Stimulated activated CD4-positive, alpha-beta T cell treated with anti-CD3 and anti-CD28 coated beads, Interleukin-4, amount 100 ng/mL, for 4 hours (primary cell): ENCODE measurements around the gene MAP7D3.
"Not testable (repeated sequence)": the region's sequence is repeated elsewhere in the genome, so short reads cannot be mapped to it uniquely, and the experiment has no call there.

Experiments
- DNase-seq, 2 experiments: peaks; one replicate each; pipeline ENCODE4 v3.0.0-alpha.2; 2020

The MAP7D3 gene, protein sequence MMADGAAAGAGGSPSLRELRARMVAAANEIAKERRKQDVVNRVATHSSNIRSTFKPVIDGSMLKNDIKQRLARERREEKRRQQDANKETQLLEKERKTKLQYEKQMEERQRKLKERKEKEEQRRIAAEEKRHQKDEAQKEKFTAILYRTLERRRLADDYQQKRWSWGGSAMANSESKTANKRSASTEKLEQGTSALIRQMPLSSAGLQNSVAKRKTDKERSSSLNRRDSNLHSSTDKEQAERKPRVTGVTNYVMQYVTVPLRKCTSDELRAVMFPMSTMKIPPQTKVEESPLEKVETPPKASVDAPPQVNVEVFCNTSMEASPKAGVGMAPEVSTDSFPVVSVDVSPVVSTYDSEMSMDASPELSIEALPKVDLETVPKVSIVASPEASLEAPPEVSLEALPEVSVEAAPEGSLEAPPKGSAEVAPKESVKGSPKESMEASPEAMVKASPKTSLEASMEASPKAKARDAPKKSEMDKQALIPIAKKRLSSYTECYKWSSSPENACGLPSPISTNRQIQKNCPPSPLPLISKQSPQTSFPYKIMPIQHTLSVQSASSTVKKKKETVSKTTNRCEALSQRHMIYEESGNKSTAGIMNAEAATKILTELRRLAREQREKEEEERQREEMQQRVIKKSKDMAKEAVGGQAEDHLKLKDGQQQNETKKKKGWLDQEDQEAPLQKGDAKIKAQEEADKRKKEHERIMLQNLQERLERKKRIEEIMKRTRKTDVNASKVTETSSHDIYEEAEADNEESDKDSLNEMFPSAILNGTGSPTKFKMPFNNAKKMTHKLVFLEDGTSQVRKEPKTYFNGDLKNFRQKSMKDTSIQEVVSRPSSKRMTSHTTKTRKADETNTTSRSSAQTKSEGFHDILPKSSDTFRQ

DNA sequence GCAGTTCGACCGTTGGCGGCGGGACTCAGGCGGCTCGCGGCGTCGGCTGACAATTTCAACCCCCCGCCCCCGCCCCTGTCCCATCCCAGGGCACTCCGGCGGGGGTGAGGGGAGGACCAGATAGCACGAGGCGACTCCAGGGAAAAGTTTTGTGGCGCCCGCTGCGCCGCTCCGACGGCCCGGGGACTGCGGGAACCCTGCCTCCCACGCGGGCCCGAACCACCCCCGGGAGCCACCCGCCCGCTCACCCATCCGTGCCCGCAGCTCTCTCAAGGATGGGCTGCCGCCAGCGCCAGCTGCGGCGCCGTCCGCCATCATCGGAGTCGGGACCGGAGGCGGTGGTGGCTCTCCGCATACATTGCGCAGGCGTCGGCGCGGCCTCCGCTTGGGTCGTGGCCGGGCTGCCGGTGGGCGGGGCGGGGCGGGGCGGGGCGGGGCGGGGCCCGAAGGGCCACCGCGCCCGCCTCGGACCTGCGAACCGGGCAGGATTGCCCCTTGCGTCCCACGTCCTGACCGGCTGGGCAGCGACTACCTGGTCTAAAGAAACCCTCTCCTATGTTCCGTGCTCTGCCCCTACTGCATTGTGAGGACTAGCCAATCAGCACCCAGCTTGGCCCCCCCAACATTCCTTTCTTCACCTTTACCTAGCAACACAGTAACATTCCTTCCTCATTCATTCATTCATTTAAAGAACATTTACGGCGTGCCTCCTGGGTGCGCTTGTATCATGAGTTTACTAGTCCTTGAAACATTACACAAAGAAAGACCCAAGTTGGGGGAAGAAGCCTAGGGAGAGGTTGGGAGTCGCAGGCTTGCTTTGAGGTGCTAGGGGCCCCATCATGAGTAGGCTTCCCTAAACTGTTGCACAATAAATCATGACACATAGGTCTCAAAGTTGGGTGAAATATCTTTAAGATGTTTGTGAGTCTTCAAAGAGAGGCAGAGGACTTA, at the start of gene MAP7D3:
Gene MAP7D3, minus strand, starts transcription at position 360 of the 951 bp plus-strand sequence. Its CDS starts 42 bp downstream, at position 318.
- peak; percentile 62 to 68 for DNase-seq

DNA sequence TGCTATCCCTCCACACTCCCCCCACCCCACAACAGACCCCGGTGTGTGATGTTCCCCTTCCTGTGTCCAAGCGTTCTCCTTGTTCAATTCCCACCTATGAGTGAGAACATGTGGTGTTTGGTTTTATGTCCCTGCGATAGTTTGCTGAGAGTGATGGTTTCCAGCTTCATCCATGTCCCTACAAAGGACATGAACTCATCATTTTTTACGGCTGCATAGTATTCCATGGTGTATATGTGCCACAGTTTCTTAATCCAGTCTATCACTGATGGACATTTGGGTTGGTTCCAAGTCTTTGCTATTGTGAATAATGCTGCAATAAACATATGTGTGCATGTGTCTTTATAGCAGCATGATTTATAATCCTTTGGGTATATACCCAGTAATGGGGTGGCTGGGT, 49.5 kb upstream of the MAP7D3 start, which contains the start of gene ADGRG4:
Gene ADGRG4, plus strand, starts transcription at position 243 of the 400 bp plus-strand sequence. CDS start 7,815 bp downstream, outside the sequence.
- DNase-seq: not testable (repeated sequence)

DNA sequence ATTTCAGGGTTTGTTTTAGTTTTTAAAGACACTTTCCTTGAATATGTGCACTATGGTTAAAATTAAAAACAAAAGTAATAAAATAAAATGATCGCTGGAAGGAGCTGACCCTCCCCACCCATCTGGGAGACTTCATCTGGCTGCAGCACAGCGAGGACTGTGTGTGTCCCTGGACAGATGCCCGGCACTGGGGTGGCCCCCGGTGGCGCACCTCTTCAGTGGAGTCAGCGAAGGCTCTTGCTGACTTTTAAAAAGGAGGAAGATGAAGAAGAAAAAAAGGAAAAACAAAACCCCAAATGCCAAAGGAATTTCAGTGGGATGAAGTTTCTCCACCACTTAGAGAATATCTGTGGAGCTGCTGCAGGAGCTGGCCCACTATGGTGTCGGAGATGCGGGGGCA, 44.2 kb upstream of the MAP7D3 start:
- DNase-seq: no peak

DNA sequence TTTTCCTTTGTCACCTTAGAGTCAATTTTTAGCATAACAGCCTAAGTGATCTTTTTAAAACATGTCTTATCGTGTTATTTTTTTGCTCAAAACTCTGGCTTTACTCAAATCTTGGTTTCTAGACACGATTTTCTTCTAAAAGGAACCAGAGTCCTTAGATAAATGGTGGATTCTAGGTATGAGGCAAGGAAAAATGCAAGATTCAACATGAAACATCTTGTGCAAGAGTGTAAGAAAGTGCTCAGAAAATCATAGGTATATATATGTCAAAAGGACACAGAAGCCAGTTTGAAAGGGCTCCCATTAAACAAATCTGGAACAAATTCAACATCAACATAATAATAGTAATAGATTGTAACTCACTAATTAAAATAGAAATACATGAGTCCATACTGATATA, 41.5 kb upstream of the MAP7D3 start:
- DNase-seq: no peak

DNA sequence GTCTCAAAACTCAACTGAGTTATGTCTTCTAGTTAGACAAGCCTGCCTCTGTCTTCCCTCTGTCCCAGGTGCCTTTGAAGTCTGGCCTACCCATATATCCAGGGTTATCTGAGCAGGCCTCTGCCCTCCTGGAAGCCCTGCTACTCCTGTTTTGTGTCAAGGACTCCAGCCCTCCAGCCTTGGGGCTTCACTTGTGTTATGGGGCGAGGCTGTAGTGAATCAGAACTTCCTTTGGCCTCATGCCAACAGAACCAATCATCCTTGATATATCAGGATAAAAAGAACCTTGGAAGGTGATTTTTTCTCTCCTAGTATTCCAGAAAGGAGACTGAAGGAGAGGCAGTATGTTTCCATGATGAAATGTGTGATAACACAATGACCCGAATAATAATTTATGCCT, 40.6 kb upstream of the MAP7D3 start:
- no peak for DNase-seq

DNA sequence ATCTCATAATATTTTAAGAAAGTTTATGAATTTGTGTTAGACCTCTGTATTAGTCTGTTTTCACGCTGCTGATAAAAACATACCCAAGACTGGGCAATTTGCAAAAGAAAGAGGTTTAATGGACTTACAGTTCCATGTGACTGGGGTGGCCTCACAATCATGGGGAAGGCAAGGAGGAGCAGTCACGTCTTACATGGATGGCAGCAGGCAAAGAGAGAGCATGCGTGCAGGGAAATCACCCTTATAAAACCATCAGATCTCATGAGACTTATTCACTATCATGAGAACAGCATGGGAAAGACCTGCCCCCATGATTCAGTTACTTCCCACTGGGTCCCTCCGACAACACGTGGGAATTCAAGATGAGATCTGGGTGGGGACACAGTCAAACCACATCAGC, 35.2 kb upstream of the MAP7D3 start:
- not testable (repeated sequence) for DNase-seq

DNA sequence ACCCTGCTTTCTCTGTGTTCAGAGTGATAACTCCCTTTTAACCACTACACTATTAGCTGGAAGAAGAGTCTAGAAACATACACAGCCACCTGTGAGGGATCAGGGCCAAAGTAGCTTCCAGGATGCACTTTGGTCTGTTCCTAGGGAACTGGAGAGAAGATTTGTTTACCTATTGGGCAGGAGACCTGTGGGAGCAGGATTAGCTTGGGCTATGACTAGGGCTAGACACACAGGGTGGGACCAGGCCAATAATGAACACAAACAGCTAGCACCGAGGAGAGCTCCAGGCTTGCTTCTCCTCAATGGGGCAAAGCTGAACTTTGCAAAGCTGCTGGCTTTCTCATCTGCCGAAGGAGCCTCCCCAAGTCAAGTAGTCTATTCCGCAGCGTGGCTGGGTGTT, 24.4 kb upstream of the MAP7D3 start:
- no peak for DNase-seq

DNA sequence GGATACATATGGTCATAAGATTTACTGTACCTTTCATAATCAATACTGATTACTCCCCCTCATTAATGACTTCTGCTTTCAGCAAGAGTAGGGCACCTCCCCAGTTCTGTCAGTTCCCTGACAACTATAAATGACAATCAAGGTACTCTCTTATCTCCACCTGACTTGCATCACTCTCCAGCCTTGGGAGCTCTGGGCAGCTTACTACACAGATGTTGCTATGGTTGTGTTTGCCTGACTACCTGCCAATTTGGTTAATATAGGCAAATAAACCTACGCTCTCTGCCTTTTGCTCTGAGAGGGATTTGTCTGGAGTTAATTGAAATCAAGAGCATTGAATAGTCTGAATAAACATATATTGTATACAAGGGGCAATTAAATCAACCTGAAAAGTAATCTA, 22.8 kb upstream of the MAP7D3 start:
- no peak for DNase-seq

DNA sequence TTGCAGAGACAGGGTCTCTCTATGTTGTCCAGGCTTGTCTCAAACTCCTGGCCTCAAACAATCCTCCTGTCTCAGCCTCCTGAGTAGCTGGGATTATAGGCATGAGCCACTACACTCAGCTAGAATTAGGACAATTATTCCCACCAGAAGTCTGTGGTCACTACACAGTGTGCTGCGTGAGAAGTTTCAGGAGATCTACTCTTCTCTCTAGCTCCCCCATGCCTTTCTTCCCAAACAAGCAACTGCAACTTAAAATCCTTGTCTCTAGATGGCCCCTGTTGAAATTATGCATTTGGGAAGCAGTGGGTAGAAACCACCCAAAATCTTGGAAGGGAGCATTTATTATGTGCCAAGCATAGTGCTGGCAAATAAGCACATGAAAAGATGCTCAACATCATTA, 21.1 kb upstream of the MAP7D3 start:
- DNase-seq: no peak

DNA sequence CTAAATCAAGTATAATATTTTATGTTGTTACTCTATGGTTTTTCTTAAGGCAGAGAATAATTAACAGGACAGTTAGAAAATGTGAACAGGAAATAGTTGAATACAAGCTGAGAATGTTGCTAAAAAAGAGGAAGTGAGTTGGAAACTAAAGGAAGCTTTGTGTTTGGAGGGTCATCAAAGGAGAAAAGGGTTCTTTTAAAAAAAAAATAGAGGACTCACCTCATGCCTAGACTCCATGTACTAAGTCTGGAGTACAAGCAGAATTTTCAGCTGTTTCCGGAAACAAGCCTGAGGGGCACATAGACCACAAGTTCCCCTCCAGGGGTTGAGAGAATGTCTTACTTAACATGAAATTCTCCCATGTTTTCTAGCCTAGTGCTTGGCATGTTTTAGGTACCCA, 20.1 kb upstream of the MAP7D3 start:
- no peak for DNase-seq

DNA sequence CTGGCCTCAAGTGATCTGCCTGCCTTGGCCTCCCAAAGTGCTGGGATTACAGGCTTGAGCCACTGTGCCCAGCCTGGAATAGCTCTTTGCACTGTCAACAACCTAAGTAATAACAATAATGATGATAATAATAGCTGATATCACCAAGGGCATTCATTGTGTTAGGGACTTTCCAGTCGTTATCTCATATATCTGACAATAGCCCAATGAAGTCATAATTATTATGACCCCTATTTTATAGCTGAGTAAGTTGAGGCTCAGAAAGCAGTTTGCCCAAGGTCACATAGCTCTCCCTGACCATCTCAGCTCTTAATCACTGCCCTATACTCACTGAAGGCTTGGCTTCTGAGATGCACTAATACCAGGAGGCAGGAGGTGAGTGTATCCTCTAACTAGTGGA, 18.7 kb upstream of the MAP7D3 start:
- no peak for DNase-seq

DNA sequence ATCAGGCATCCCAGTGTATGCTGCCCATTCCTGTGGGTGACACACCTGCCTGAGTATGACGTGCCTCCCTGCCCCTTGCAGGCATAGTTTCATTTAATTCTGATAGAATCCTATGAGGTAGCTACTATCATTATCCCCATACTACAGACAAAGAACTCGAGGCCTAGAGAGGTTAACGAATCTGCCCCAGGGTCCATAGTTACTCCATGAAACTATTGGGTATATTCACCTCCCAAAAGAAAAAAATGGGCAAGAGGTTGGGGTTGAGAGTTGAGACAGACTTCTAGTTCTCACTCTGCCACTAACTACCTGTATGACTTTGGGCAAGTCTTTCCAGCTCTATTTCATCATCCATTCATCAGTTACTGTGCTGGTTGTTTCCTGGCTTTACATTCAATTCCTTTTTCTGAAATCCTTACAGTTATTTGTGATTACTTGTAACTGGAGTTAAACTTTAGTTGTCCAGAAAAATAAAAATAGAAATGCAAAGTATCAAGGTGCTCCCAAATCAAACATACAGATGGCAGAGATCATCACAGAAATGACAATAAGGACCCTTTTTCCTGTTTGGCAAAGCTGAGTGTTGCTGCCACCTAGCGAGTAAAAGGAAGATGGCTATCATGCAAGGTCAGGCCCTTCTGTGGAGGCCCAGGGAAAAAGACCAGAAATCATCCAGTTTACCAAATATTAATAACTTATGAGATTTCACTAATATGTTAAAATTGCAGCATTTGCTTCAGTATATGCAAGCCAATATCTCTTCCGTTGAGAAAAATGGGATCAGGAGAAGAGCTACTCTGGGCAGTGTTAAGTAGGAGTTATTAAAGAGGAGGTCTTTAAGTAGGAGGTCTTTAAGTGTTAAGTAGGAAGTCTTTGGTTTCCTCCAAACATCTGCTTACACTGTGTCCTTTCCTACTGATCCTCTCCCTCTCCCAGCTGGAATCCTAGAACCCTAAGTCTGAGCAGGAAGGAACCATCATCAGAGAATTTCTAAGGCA, 17.1 kb upstream of the MAP7D3 start:
- peak; percentile 15 to 28 for DNase-seq

DNA sequence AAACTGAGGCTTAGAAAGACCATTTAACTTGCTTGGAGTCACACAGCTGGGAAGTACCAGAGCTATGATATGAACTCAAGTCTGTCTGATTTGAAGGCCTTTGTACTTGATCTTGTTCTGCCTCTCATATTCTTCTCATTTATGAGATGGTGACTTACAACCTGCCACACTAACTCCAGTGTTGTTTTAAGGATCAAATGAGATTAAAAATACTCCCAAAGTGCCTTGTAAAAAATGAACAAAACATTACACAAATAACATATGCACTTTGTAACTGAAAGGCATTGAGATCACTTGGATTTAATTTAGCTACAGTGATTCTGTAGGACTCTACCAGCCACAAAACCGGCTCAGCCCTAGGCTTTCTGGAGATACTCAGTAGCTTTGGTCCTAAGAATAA, 15.6 kb upstream of the MAP7D3 start:
- DNase-seq: no peak

DNA sequence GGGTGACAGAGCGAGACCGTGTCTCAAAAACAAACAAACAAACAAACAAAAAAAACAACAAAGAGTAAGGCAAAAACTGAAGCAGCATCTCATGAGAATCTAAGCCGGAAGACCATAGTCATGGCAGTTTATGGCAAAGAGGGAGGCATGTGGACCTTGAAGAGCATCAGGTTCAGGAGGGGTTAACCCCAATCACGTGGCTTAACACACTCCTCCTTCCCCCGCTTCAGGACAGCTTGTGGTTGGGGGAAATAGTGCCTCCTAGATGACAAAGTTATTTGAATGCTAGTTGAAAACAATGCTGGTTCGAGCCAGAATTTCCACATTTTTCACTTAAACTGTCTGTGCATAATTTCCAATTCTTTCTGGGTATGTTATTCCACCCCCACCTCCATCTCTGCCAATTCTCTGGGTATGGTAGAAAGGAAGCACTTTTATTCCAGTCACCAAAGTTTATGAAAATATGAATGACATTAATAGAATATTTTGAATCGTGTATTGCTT, 11.7 kb upstream of the MAP7D3 start:
- DNase-seq: no peak

DNA sequence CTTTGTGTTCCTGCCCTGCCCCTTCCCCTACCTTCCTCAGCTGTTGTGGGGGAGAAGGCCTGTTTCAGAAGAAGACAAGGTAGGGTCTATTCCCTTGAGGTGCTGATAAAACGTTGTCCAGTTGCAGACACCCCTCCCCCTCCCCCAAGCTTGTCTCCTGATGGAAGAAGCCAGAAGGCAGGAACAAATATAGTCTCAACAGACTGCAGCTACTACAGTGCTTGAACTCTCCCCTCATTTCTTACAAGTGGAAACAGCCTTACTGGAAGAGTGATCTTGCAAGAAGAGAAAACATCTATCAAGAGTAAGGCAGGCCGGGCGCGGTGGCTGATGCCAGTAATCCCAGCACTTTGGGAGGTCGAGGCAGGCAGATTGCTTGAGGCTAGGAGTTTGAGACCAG, 11.0 kb upstream of the MAP7D3 start:
- no peak for DNase-seq

DNA sequence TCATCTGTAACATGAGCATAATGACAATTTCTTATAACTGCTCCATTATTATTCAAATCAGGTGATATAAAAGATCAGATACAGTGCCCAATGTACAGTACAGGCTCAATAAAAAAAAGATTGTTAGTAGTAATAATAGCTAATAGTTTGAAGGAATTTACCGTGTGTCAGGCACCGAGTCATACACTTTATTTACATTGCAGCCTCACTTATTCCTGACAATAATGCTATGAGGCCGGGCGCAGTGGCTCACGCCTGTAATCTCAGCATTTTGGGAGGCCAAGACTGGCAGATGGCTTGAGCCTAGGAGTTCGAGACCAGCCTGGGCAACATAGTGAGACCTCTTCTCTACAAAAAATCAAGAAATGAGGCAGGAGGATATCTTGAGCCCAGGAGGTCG, 10.1 kb upstream of the MAP7D3 start:
- DNase-seq: no peak

DNA sequence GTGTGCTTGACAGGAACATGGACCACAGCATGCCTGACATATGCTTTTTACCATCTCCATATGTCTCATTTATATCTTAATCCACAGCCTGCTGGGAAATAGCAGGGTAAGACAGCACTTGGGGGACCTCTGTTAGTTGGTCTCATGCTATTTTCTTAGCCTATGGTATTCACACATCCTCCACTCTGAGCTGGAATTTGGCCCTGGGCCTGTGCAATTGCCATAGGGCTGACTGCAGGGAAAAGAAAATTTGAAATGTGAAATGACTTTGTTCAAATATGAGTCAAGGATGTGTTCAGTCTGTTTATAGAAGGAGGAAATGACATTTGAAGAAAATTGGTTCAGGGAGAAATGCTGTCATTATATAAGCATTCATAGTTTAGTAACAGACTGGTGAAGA, 9.6 kb upstream of the MAP7D3 start:
- DNase-seq: no peak

DNA sequence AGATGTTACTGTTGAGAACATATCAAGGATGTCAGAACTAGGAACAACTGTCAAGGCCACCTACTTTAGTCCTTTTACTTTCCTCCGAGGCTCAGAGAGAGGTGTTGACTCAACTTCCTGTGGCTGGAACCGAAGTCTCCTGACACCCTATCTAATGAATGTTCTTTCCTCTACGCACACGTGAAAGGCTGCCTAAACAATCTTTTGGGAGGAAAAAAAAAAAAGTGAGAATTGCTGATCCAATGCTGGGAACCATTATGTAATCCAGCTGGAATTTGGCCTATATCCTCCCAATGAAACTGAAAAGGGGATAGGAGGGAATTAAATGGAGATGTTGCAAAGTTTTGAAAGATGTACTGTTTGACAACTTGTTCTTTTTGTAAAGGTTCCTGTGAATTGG, 8.3 kb upstream of the MAP7D3 start:
- DNase-seq: peak in 1 of 2 experiments; percentile 2

DNA sequence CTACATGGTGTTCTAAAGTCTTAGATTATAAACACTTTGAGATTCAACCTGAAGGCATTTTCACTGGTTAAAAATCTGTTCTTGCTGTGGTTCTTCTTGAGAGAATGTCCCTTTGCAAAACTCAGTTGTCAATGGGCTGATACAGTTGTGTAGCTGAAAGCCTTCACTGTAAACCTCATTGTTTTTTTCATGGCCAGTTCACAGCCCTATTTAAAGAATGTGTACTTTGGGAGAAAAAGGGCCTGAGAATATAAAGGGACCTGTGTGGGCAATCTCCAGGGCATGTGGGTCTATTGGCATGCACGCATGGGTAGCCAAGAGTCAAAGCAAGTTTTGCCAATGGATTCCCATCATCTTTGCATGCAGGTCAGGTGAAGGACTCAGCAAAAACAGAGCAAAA, 7.8 kb upstream of the MAP7D3 start:
- no peak for DNase-seq

DNA sequence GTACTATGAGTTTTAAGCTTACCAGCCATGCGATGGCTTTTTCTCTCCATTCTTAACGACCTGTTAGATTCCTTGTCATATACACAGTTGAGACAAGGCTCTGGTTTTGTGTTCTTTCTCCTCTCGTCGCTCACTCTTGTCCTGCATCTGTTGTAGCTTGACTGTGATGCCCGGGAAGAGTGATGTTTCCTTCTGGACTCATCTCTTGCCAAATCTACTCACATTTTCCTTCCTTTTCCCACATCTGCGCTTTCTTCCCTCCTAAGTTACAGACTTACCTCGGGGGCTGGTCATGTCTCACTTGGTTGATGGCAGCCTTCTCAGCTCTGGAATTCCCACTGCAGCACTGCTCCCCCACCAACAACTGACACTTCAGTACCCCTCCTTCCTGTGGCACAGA, 4.8 kb upstream of the MAP7D3 start:
- DNase-seq: no peak

DNA sequence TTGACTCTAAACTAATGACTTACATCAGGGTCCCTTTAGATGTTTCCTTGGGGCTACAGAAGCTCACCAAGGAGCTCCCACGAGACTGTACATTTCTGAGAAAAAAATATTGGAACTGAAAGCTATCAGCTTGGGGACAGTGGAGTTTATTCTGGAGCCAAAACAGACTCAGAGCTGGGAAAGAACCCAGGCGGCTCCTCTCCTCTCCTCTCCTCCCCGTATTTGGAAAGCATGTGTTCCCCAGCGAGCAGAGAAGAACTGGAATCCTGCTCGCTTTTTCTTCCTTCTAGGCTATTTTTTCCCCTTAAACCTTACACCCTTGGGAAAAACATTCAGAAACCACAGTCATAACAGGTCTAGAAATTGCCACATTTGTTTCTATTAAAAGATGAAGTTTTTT, 4.3 kb upstream of the MAP7D3 start:
- no peak for DNase-seq
